Fibroblast of villous mesenchyme (primary cell): Measurements from ENCODE around the gene FKRP. TPM values are rescaled to one million over a fixed set of nuclear protein-coding genes. Genes with fewer than 3 reads are reported as not detected.
A peak's percentile ranks its signal among the peaks of the same experiment; 100 is the strongest.

ENCODE experiments used
- DNase-seq: peaks from one replicate; pipeline ENCODE4 v3.0.0-alpha.2; 2010; ENCODE audit warnings: low read depth
- H3K4me3 ChIP-seq: 2 replicates; pipeline ENCODE4 v1.5.1; 2011; ENCODE audit warnings: low read depth, mild to moderate bottlenecking, low read length
- CTCF ChIP-seq: IDR thresholded peaks from 2 replicates; pipeline ENCODE4 v1.5.1; 2012; ENCODE audit warnings: low read depth, mild to moderate bottlenecking, low read length; ENCODE audit not compliant: insufficient read depth
- total RNA-seq: library from RNA; depleted of rRNA; stranded (reverse); fragments of >200 nt; gene quantifications from 2 replicates; pipeline ENCODE4 v1.2.3, GENCODE V29; 2012

The FKRP gene
- total RNA-seq, 1 donor: 18.1 TPM

GRCh38 chr19:46748325-46749109, 2.7 kb downstream of the FKRP start:
- DNase-seq: peak; percentile 71
- peak; percentile 80 for TF ChIP-seq CTCF

GRCh38 chr19:46753420-46754155, 7.7 kb downstream of the FKRP start:
- peak; percentile 24 for DNase-seq
- TF ChIP-seq CTCF: peak; percentile 47
- H3K4me3 ChIP-seq: no peak overlapping the region

More at GRCh38 chr19:46748325-46749109, 2.7 kb downstream of the FKRP start:
- H3K4me3 ChIP-seq: no peak overlapping the region

GRCh38 chr19:46755077-46755852, 9.4 kb downstream of the FKRP start:
- H3K4me3 ChIP-seq: no peak overlapping the region
- peak; percentile 40 for DNase-seq

GRCh38 chr19:46755853-46756543, 10.1 kb downstream of the FKRP start:
- no peak overlapping the region for H3K4me3 ChIP-seq
- DNase-seq: no peak
- no peak for TF ChIP-seq CTCF

More at GRCh38 chr19:46755077-46755852, 9.4 kb downstream of the FKRP start:
- no peak for TF ChIP-seq CTCF

- TF ChIP-seq CTCF: no peak
- DNase-seq: no peak
- no peak overlapping the region for H3K4me3 ChIP-seq
Observed at GRCh38 chr19:46756544-46756888, 10.7 kb downstream of the FKRP start.

GRCh38 chr19:46759206-46759605, 13.3 kb downstream of the FKRP start:
- no peak for DNase-seq
- H3K4me3 ChIP-seq: no peak overlapping the region
- TF ChIP-seq CTCF: no peak
